Measurements from ENCODE around the gene SKP1.

Gene SKP1

DNA sequence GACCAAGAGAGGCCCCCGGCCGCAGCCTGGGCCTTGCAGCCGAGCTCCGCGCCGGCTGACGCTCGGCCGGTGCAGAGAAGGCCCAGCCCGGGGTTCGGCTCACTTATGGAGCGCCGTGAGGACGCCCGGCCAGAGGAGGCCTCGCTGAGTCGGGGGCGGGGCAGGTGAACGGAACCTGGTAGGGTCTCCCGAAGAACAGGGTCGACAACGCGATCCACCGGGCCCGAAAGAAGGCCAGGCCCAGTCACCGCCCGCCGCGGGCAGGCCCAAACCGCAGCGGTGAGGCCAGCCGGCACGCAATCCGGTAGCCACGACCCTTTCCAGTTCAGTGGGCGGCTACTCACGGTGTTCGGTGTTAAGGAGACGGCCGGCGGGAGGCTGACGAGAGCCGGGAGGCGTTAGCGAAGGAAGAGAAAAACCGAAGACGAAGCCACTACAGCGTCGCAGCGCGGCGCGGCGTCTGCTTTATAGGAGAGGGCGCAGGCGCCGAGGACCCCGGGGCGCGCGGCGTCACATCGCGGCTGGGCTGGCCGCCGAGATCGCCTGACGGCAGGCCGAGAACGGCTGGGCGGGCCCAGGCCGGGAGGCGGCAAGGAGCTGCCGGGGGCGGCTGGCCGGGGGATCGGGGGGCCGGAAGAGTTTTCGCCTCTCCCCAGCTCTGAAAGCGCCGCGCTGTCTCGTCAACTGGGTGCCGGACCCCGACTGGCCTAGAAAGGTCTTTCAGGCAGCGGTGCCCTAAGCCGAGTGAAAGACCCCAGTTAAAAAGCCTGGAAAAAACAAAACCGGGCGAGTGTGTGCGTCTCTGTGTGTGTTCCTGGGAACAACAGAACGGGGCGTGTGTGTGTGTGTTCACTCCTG is at the start of gene SKP1:
Gene SKP1, minus strand, starts transcription at position 440 of the 858 bp plus-strand sequence. CDS start 2,928 bp downstream, outside the sequence.
- H4K20me1 ChIP-seq (ENCODE audit: insufficient read depth, low read length) = peaks cover 36% of the 10 kb centered on the region
- no peaks in the 10 kb centered on the region for H3K27me3 ChIP-seq (ENCODE audit: insufficient read depth, low read length, poor library complexity)
- no peaks in the 10 kb centered on the region for H3K9me3 ChIP-seq (ENCODE audit: insufficient read depth, low read length, severe bottlenecking)
- H3K27ac ChIP-seq (ENCODE audit: low read length) = peak within 1 kb of the TSS; percentile 93
- peak within 1 kb of the TSS; percentile 95 for H3K9ac ChIP-seq (ENCODE audit: low read depth, low read length)
- TF ChIP-seq EZH2 (IDR thresholded peaks at IDR 0.05; ENCODE audit: borderline replicate concordance, low read depth, low read length, severe bottlenecking) = no peak
- TF ChIP-seq, protein P1, sequence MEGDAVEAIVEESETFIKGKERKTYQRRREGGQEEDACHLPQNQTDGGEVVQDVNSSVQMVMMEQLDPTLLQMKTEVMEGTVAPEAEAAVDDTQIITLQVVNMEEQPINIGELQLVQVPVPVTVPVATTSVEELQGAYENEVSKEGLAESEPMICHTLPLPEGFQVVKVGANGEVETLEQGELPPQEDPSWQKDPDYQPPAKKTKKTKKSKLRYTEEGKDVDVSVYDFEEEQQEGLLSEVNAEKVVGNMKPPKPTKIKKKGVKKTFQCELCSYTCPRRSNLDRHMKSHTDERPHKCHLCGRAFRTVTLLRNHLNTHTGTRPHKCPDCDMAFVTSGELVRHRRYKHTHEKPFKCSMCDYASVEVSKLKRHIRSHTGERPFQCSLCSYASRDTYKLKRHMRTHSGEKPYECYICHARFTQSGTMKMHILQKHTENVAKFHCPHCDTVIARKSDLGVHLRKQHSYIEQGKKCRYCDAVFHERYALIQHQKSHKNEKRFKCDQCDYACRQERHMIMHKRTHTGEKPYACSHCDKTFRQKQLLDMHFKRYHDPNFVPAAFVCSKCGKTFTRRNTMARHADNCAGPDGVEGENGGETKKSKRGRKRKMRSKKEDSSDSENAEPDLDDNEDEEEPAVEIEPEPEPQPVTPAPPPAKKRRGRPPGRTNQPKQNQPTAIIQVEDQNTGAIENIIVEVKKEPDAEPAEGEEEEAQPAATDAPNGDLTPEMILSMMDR (IDR thresholded peaks at IDR 0.05; ENCODE audit: borderline replicate concordance, extremely low read depth, low read length, poor library complexity, severe bottlenecking) = no peak
- peak; percentile 81 for ATAC-seq (ENCODE audit: insufficient read depth, low read depth)
- peaks cover 55% of the 10 kb centered on the region for H3K79me2 ChIP-seq (ENCODE audit: insufficient read depth, low read length)
- peak within 1 kb of the TSS; percentile 91 for H3K4me2 ChIP-seq (ENCODE audit: insufficient read depth, low read length)
- peaks cover 35% of the 10 kb centered on the region for H3K4me1 ChIP-seq (ENCODE audit: insufficient read depth, low read length)
- peak within 1 kb of the TSS; percentile 71 to 82 for H3K4me3 ChIP-seq (ENCODE audit: low read depth in 1 of 2, low read length in 2 of 2)
- H2AFZ ChIP-seq (ENCODE audit: low read depth, low read length) = peak within 1 kb of the TSS; percentile 95
- H3K36me3 ChIP-seq (ENCODE audit: insufficient read depth, low read length) = peaks cover 26% of the 10 kb centered on the region
- peak; percentile 85 for DNase-seq

DNA sequence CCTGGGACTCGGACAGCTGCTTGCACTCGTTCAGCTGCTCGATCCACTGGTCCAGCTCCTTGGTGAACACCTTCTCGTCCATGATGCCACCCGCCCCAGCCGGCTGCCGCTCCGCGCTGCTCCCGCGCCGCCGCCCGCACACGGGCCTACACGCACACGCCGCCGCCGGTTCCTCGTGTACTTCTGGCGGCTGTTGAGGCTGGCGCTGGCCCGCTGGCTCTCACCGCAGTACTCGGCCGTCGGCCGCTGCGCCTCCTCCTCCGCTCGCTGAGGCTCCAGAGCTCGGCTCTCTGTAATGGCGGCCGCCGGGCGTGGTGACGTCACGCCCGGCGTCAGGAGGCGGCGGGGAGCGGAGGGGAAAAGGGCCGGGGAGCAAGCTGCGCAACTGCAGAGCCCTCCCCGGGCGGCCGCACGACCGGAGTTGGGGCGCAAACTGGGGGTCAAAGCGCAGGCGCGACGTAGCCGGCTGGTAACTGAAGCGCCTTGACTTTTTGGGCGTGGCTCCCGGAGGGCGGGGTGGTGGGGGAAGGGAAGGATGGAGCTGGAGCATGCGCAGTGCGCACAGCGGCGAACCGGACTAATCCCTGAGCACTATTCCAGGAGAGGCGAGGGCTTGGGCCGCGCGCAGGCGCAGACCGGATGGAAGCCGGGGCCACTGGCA is 49.2 kb upstream of the SKP1 start, which contains the start of gene PPP2CA:
Gene PPP2CA, minus strand, starts transcription at position 294 of the 661 bp plus-strand sequence. Its CDS starts 212 bp downstream, at position 82.
- Histone ChIP-seq H3K4me2 (ENCODE audit: insufficient read depth, low read length) (peak within 1 kb of the TSS; percentile 81), H3K27me3 (ENCODE audit: insufficient read depth, low read length, poor library complexity) (no peaks in the 10 kb centered on the region), H3K4me1 (ENCODE audit: insufficient read depth, low read length) (peaks cover 47% of the 10 kb centered on the region), H4K20me1 (ENCODE audit: insufficient read depth, low read length) (peaks cover 43% of the 10 kb centered on the region), H3K27ac (ENCODE audit: low read length) (peak within 1 kb of the TSS; percentile 98), H3K4me3 (ENCODE audit: low read depth in 1 of 2, low read length in 2 of 2) (peak within 1 kb of the TSS; percentile 91 to 97), H3K79me2 (ENCODE audit: insufficient read depth, low read length) (peaks cover 65% of the 10 kb centered on the region), H2AFZ (ENCODE audit: low read depth, low read length) (peak within 1 kb of the TSS; percentile 97), H3K9ac (ENCODE audit: low read depth, low read length) (peak within 1 kb of the TSS; percentile 99), H3K9me3 (ENCODE audit: insufficient read depth, low read length, severe bottlenecking) (no peaks in the 10 kb centered on the region), H3K36me3 (ENCODE audit: insufficient read depth, low read length) (peaks cover 47% of the 10 kb centered on the region)
- ATAC-seq (ENCODE audit: insufficient read depth, low read depth) = peak; percentile 82
- DNase-seq = peak; percentile 99
- TF ChIP-seq, protein P1 (IDR thresholded peaks at IDR 0.05; ENCODE audit: borderline replicate concordance, extremely low read depth, low read length, poor library complexity, severe bottlenecking) = no peak

- TF ChIP-seq EZH2 (IDR thresholded peaks at IDR 0.05; ENCODE audit: borderline replicate concordance, low read depth, low read length, severe bottlenecking) = no peak
- TF ChIP-seq, protein P1 (IDR thresholded peaks at IDR 0.05; ENCODE audit: borderline replicate concordance, extremely low read depth, low read length, poor library complexity, severe bottlenecking) = peak; percentile 46
- Histone ChIP-seq H3K4me3 (ENCODE audit: low read depth in 1 of 2, low read length in 2 of 2) (peak overlapping the region; percentile 91 to 97), H3K27me3 (ENCODE audit: insufficient read depth, low read length, poor library complexity) (no peaks in the 10 kb centered on the region), H3K4me1 (ENCODE audit: insufficient read depth, low read length) (peaks cover 54% of the 10 kb centered on the region), H3K79me2 (ENCODE audit: insufficient read depth, low read length) (peaks cover 72% of the 10 kb centered on the region), H4K20me1 (ENCODE audit: insufficient read depth, low read length) (peaks cover 51% of the 10 kb centered on the region), H3K36me3 (ENCODE audit: insufficient read depth, low read length) (peaks cover 54% of the 10 kb centered on the region), H3K27ac (ENCODE audit: low read length) (peak overlapping the region; percentile 98), H3K9ac (ENCODE audit: low read depth, low read length) (peak overlapping the region; percentile 99), H3K4me2 (ENCODE audit: insufficient read depth, low read length) (peak overlapping the region; percentile 81), H3K9me3 (ENCODE audit: insufficient read depth, low read length, severe bottlenecking) (no peaks in the 10 kb centered on the region), H2AFZ (ENCODE audit: low read depth, low read length) (peak overlapping the region; percentile 90)
- ATAC-seq (ENCODE audit: insufficient read depth, low read depth) = peak; percentile 64
- DNase-seq = peak; percentile 69
These were observed 48.4 kb upstream of the SKP1 start for GRCh38 chr5:134224888-134225779.
